Activated T-helper 1 cell treated with anti-CD3 and anti-CD28 coated beads, Interleukin-2, amount 50 U/mL, for 16 hours (primary cell): ENCODE data around the gene NR2F1.

Experiments used
- DNase-seq, 2 donors: peaks; one replicate each; pipeline ENCODE4 v3.0.0-alpha.2; 2020; ENCODE audit warnings: low read depth in 1 of 2, low spot score in 1 of 2

The NR2F1 gene

GRCh38 chr5:93635991-93636390 lies 53.0 kb downstream of the NR2F1 start:
- no peak for DNase-seq

DNA sequence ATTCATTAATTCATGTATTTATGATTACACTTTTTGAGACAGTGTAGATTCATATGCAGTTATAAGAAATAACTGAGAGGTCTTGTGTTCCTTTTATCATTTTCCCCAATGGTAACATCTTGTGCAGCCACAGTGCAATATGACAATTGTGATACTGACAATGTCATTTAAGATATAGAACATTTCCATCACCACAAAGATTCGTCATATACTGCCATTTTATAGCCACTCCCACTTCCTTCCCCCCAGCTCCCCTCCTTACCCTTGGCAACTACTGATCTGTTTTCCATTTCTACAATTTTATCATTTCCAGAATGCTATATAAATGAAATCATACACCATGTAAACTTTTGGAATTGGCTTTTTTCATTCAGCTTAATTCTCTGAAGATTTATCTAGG lies 53.8 kb downstream of the NR2F1 start:
- no peak for DNase-seq

DNA sequence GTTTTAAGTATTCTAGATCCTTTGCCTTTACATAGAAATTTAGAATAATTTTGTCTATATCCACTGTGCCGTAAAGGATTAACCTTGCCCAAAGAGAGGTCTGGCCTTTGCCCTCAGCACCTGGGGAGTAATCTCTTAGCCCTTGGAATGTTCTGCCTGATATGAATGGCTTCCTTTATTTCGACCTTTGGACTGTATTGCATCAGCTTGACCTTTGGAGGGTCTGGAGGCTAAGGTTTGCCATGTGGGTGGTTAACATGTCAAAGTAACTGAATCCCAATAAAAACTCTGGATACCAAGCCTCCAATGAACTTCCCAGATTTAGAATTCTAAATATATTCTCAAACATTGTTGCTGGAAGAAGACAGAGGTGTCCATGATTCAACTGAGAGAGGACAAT lies 54.7 kb downstream of the NR2F1 start:
- DNase-seq = no peak

GRCh38 chr5:93642526-93642925 lies 59.5 kb downstream of the NR2F1 start:
- no peak for DNase-seq
